ENCODE results near the gene NPAS2.

Gene NPAS2

GRCh38 chr2:100782380-100782878, 37.5 kb upstream of the NPAS2 start:
- Histone ChIP-seq H3F3A (ENCODE audit: low read depth) (no peaks in the 10 kb centered on the region), H3K9me2 (replicated peaks; ENCODE audit: low read depth, low read length) (no peaks in the 10 kb centered on the region), H3K27me3 (ENCODE audit: insufficient read depth, low read length, poor library complexity, severe bottlenecking) (no peaks in the 10 kb centered on the region), H3K79me2 (ENCODE audit: insufficient read depth, low read length) (no peaks in the 10 kb centered on the region), H2AFZ (ENCODE audit: low read length) (no peak overlapping the region), H3K36me3 (ENCODE audit: insufficient read depth, low read length) (no peaks in the 10 kb centered on the region), H3K9me3 (ENCODE audit: insufficient read depth, low read depth, low read length) (no peaks in the 10 kb centered on the region; the same call in 1 of the 2 replicates), H3K4me2 (ENCODE audit: low read depth, low read length, poor library complexity, severe bottlenecking) (no peak overlapping the region), H3K4me3 (ENCODE audit: low read length, poor library complexity, severe bottlenecking) (no peak overlapping the region), H3K9ac (ENCODE audit: low read depth, low read length, poor library complexity, severe bottlenecking) (no peak overlapping the region), H3K4me1 (ENCODE audit: insufficient read depth, low read length, poor library complexity, severe bottlenecking) (no peaks in the 10 kb centered on the region), H4K20me1 (ENCODE audit: insufficient read depth, low read length, poor library complexity, severe bottlenecking) (no peaks in the 10 kb centered on the region)
- TF ChIP-seq EZH2phosphoT487 (IDR thresholded peaks at IDR 0.05; ENCODE audit: borderline replicate concordance) (no peak), CTCF (conservative IDR thresholded peaks at IDR 0.05; ENCODE audit: low read length) (no peak)

- Histone ChIP-seq H3K4me3 (ENCODE audit: low read length, poor library complexity, severe bottlenecking) (no peak overlapping the region), H3K9ac (ENCODE audit: low read depth, low read length, poor library complexity, severe bottlenecking) (no peak overlapping the region), H3K4me2 (ENCODE audit: low read depth, low read length, poor library complexity, severe bottlenecking) (no peak overlapping the region), H3F3A (ENCODE audit: low read depth) (no peaks in the 10 kb centered on the region), H3K9me2 (replicated peaks; ENCODE audit: low read depth, low read length) (no peaks in the 10 kb centered on the region), H3K36me3 (ENCODE audit: insufficient read depth, low read length) (no peaks in the 10 kb centered on the region), H3K9me3 (ENCODE audit: insufficient read depth, low read depth, low read length) (no peaks in the 10 kb centered on the region; the same call in 1 of the 2 replicates), H3K4me1 (ENCODE audit: insufficient read depth, low read length, poor library complexity, severe bottlenecking) (no peaks in the 10 kb centered on the region), H4K20me1 (ENCODE audit: insufficient read depth, low read length, poor library complexity, severe bottlenecking) (no peaks in the 10 kb centered on the region), H2AFZ (ENCODE audit: low read length) (no peak overlapping the region), H3K27me3 (ENCODE audit: insufficient read depth, low read length, poor library complexity, severe bottlenecking) (no peaks in the 10 kb centered on the region), H3K79me2 (ENCODE audit: insufficient read depth, low read length) (no peaks in the 10 kb centered on the region)
- TF ChIP-seq CTCF (conservative IDR thresholded peaks at IDR 0.05; ENCODE audit: low read length) (no peak), EZH2phosphoT487 (IDR thresholded peaks at IDR 0.05; ENCODE audit: borderline replicate concordance) (no peak)
Observed at GRCh38 chr2:100783987-100784386, 36.0 kb upstream of the NPAS2 start.

GRCh38 chr2:100784681-100785080, 35.3 kb upstream of the NPAS2 start:
- Histone ChIP-seq H3K9me2 (replicated peaks; ENCODE audit: low read depth, low read length) (no peaks in the 10 kb centered on the region), H3K9ac (ENCODE audit: low read depth, low read length, poor library complexity, severe bottlenecking) (no peak overlapping the region), H3K79me2 (ENCODE audit: insufficient read depth, low read length) (no peaks in the 10 kb centered on the region), H2AFZ (ENCODE audit: low read length) (no peak overlapping the region), H3F3A (ENCODE audit: low read depth) (no peaks in the 10 kb centered on the region), H3K4me2 (ENCODE audit: low read depth, low read length, poor library complexity, severe bottlenecking) (no peak overlapping the region), H4K20me1 (ENCODE audit: insufficient read depth, low read length, poor library complexity, severe bottlenecking) (no peaks in the 10 kb centered on the region), H3K36me3 (ENCODE audit: insufficient read depth, low read length) (no peaks in the 10 kb centered on the region), H3K9me3 (ENCODE audit: insufficient read depth, low read depth, low read length) (no peaks in the 10 kb centered on the region; the same call in 1 of the 2 replicates), H3K27me3 (ENCODE audit: insufficient read depth, low read length, poor library complexity, severe bottlenecking) (no peaks in the 10 kb centered on the region), H3K4me1 (ENCODE audit: insufficient read depth, low read length, poor library complexity, severe bottlenecking) (no peaks in the 10 kb centered on the region), H3K4me3 (ENCODE audit: low read length, poor library complexity, severe bottlenecking) (no peak overlapping the region)
- TF ChIP-seq CTCF (conservative IDR thresholded peaks at IDR 0.05; ENCODE audit: low read length) (no peak), EZH2phosphoT487 (IDR thresholded peaks at IDR 0.05; ENCODE audit: borderline replicate concordance) (no peak)

Measured in Loucy (cell line).